Heart right ventricle (tissue), 16 donors: ENCODE results near the gene PRKAG2. TPM values are rescaled to one million over a fixed set of nuclear protein-coding genes. Genes with fewer than 3 reads are reported as not detected.
A peak's percentile ranks its signal among the peaks of the same experiment; 100 is the strongest.

Source experiments
- ATAC-seq, 8 donors: fragments of 200-7000 bp; cut with Tn5 transposase; one replicate each; pipeline ENCODE4 v1.9.1; 2020; ENCODE audit warnings: mild to moderate bottlenecking in 8 of 8, moderate library complexity in 8 of 8, moderate number of reproducible peaks in 1 of 8
- DNase-seq, 2 donors: peaks; one replicate each; pipeline ENCODE4 v3.0.0-alpha.2; 2020
- H3K27ac ChIP-seq, 10 donors: fragments of 200-600 bp; sonication (generic) in 2 of 10; one replicate each; pipeline versions ENCODE4 v1.5.0 to v1.8.0; 2020 to 2022; ENCODE audit warnings: mild to moderate bottlenecking in 3 of 10
- H3K27me3 ChIP-seq, 7 donors: fragments of 200-600 bp; one replicate each; pipeline ENCODE4 v1.8.0; 2021 to 2022; ENCODE audit warnings: mild to moderate bottlenecking in 2 of 7
- H3K36me3 ChIP-seq, 9 donors: fragments of 200-600 bp; sonication (generic) in 1 of 9; one replicate each; pipeline versions ENCODE4 v1.5.0 to v1.8.0; 2020 to 2022; ENCODE audit warnings: mild to moderate bottlenecking in 2 of 9
- H3K4me1 ChIP-seq, 9 donors: fragments of 200-600 bp; sonication (generic) in 1 of 9; one replicate each; pipeline versions ENCODE4 v1.5.0 to v1.8.0; 2020 to 2022; ENCODE audit warnings: mild to moderate bottlenecking in 4 of 9
- H3K4me3 ChIP-seq, 10 donors: fragments of 200-600 bp; sonication (generic) in 2 of 10; one replicate each; pipeline versions ENCODE4 v1.5.0 to v1.8.0; 2020 to 2022; ENCODE audit warnings: mild to moderate bottlenecking in 7 of 10, moderate library complexity in 2 of 10
- H3K9me3 ChIP-seq, 11 donors: fragments of 200-600 bp in 10 of 11; sonication (generic) in 2 of 11; one replicate each; pipeline versions ENCODE4 v1.5.0 to v1.8.0; 2013 to 2022; ENCODE audit warnings: mild to moderate bottlenecking in 2 of 11, control low read depth in 1 of 11, moderate library complexity in 1 of 11
- WGBS, 2 donors: extraction: QIAGEN DNeasy Blood & Tissue Kit; methylation state at CpG; one replicate each; pipeline ENCODE4 v1.1.7; 2013; ENCODE audit warnings: inconsistent platforms in 1 of 2; 5-methylcytosine and 5-hydroxymethylcytosine counted together
- intact Hi-C, 10 donors: fragments of 100-400 bp; cut with DNase I; formaldehyde crosslinking; loops; one replicate each; pipeline versions ENCODE4 v1.11.1 to v1.14.2; 2022
- polyA plus RNA-seq, 2 donors: library from polyadenylated mRNA; stranded (reverse); fragments of 200-250 nt; gene quantifications; one replicate each; pipeline ENCODE4 v1.2.3, GENCODE V29; 2013
- total RNA-seq, 10 donors: library from RNA; stranded (reverse); fragmentation: NEBNext Ultra II Directional in 3 of 10; extraction: Animal tissue kit (Norgen Biotek cat#: 25700) in 3 of 10; gene quantifications; one replicate each; pipeline versions ENCODE4 v1.2.1 to v1.2.4, GENCODE V29; 2021 to 2023
- TF ChIP-seq, protein P1 (sequence below), 9 donors: fragments of 200-600 bp; sonication (generic) in 2 of 9; IDR thresholded peaks; one replicate each; pipeline versions ENCODE4 v1.5.0 to v1.8.0; 2021 to 2022; ENCODE audit warnings: antibody characterized with exemption in 9 of 9, mild to moderate bottlenecking in 5 of 9, moderate library complexity in 1 of 9
- donor health status: Arrhythmogenic right ventricular cardiomyopathy.
- donor health status: ischemic (EF 13 %, LVEDD 7.1; RV severe dilation, severe dysfunction).
- donor health status: healthy with polysubstance abuse.
- donor health status: DM: no; HTN: yes; CAD: no.
- donor health status: DM: no; HTN: no; CAD: no.
- donor health status: ischemic (EF 25% LVEDD 6.9; RV normal size, moderate dysfunction).
- donor health status: ischemic (EF 25% LVEDD 5.7; RV mildly dilated, moderate dysfunction).
- donor health status: healthy.
- donor health status: DM: yes; HTN: yes; CAD: no.
- donor health status: Ischemic cardiomyopathy.
- donor health status: ischemic (EF 35%, LVEDD 5.7; RV mildly dilated, moderate dysfunction).
- donor health status: nonischemic (EF 11% LVEDD 7.7; RV severe dilation, severe dysfunction).
- donor health status: DM: yes; HTN: yes; CAD: no.
- donor health status: PGD.
- donor health status: ischemic (EF 29% LVEDD 5.4; RV normal size, mild dysfunction).
- donor health status: nonischemic (EF 23%, LVEDD 6.1; RV moderate dilation, normal function).

Gene PRKAG2
- total and polyA plus RNA-seq, 12 donors: 52.4 to 156 (median 114) TPM

DNA sequence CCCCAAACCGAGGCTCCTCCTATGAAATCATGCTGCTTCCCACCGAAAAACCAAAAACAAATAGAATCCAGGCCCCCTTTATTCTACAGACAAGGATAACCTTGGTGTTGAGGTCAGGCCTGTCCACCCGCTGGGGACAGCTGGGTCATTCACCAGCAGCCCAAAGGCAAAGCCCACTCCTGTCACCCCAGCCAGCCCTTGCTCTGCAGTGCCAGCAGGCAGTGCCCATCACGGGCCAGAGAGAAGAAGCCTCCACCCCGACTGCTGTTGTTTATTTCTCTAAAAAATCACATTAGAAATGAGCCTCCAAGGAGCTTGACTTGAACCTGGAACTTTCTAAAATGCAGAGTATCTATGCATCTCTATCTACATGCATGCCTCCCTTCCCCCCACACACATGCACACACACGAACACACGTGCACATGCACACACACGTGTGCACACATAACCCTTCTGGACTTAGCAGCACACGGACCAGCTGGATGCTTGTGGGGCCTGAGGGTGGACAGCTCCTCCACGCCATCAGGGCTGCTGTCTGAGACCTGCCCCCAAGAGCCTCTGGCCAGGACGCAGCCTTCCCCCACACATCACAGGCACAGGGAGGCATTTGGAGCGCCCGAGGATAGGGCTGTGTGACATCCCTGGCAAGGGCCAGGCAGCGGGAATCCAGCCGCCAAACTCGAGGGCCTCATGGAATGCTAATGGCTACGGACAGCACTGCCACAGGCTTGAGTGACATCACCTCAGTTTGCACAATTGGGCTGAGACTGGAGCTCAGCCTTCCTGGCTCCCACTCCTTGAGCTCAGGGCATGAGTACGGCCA, 22.8 kb downstream of the PRKAG2 start:
- H3K36me3 ChIP-seq: no peaks in the 10 kb centered on the region
- H3K9me3 ChIP-seq: no peaks in the 10 kb centered on the region
- H3K27ac ChIP-seq: peak overlapping the region in 1 of 10 donors; percentile 21
- TF ChIP-seq, protein P1, sequence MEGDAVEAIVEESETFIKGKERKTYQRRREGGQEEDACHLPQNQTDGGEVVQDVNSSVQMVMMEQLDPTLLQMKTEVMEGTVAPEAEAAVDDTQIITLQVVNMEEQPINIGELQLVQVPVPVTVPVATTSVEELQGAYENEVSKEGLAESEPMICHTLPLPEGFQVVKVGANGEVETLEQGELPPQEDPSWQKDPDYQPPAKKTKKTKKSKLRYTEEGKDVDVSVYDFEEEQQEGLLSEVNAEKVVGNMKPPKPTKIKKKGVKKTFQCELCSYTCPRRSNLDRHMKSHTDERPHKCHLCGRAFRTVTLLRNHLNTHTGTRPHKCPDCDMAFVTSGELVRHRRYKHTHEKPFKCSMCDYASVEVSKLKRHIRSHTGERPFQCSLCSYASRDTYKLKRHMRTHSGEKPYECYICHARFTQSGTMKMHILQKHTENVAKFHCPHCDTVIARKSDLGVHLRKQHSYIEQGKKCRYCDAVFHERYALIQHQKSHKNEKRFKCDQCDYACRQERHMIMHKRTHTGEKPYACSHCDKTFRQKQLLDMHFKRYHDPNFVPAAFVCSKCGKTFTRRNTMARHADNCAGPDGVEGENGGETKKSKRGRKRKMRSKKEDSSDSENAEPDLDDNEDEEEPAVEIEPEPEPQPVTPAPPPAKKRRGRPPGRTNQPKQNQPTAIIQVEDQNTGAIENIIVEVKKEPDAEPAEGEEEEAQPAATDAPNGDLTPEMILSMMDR (IDR thresholded peaks at IDR 0.05): no peak
- ATAC-seq (peak in 7 of 8 donors; percentile 31 to 79 (median 66)), DNase-seq (peak in 1 of 2 donors; percentile 43)
- WGBS, 2 donors: 59 to 60% methylated on average over 18 of the region's 18 CpGs
- H3K27me3 ChIP-seq: no peaks in the 10 kb centered on the region
- peaks cover 0 to 30% (median 6%) of the 10 kb centered on the region in 9 donors for H3K4me1 ChIP-seq
- intact Hi-C loops: no loop called here
- H3K4me3 ChIP-seq: no peak overlapping the region

DNA sequence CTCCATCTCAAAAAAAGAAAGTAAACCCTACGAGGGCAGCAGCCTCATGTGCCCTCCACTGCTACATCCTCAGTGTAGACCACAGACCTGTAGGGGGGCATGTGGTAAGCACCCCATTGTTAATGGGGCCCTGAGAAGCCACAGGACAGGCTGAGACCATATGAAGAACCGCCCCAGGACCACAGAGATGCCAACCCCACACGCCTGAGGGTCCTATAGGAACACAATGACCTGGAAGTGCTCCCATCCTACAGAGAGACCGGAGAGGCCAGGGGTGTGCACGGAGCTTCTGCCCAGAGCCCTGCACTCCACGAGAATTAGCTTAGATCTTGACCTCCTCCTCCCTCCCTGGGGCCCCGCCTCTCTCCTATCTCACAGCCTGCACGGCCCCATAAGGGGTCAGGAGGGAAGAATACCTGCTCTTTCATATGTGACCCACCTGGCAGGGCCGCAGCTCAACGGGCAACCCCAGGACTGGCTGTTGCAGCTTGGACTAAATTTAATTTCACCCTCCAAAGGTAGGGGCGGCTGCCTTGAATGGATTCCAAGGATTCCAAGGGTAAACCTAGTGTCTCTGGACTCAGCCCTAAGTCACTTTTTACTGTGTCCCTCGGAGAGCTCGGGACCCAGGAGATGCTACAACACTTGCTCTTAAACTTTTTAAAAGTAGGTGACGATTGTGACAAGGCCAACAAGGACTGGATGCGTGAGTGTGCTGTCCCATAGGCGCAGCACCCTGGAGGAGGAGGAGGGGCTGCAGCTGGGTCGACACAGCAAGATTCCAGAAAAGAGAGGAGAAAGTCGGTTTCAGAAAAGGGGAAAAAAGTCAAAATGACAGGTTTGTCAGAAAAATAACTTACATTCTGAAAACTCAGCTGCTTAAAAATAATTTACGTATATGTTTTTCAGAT, 24.2 kb downstream of the PRKAG2 start:
- DNase-seq (no peak), ATAC-seq (no peak)
- peak overlapping the region in 1 of 10 donors; percentile 86 for H3K27ac ChIP-seq
- H3K4me1 ChIP-seq: peaks cover 0 to 34% (median 5%) of the 10 kb centered on the region in 9 donors
- WGBS, 2 donors: 86 to 88% methylated on average over 19 of the region's 19 CpGs
- H3K4me3 ChIP-seq: no peak overlapping the region
- no peaks in the 10 kb centered on the region for H3K36me3 ChIP-seq
- intact Hi-C loops: no loop called here
- TF ChIP-seq, protein P1 (IDR thresholded peaks at IDR 0.05): no peak
- H3K9me3 ChIP-seq: no peaks in the 10 kb centered on the region
- no peaks in the 10 kb centered on the region for H3K27me3 ChIP-seq

DNA sequence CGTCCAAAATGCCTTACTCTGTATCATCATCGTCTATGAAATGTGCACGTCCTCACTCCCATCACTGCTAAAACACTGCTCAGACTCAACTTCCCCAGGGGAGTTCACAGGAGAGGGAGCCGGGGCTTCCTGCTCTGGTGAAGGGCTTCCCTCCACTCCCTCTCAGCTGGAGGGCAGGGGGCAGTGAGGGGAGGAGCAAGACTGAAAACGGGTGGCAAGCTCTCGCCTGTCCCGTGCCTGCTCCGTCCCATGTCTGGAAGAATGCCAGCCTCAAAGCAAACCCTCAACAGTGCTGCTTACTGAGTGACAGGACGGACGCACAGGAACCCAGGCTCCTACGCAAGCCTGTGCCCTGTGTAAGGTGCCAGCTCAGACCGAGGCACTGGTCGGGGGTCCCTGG, 25.1 kb downstream of the PRKAG2 start:
- Histone ChIP-seq H3K4me3 (peak overlapping the region in 6 of 10 donors; percentile 2 to 33 (median 14)), H3K27me3 (no peaks in the 10 kb centered on the region), H3K9me3 (no peaks in the 10 kb centered on the region), H3K4me1 (peaks cover 0 to 35% (median 5%) of the 10 kb centered on the region in 9 donors), H3K27ac (peak overlapping the region in 3 of 10 donors; percentile 2 to 86 (median 6)), H3K36me3 (no peaks in the 10 kb centered on the region)
- 50 to 52% methylated on average over 13 of the region's 13 CpGs for WGBS, 2 donors
- DNase-seq (peak in 1 of 2 donors; percentile 15), ATAC-seq (peak; percentile 24 to 61 (median 46))
- TF ChIP-seq, protein P1 (IDR thresholded peaks at IDR 0.05): no peak
- intact Hi-C loops: no loop called here

DNA sequence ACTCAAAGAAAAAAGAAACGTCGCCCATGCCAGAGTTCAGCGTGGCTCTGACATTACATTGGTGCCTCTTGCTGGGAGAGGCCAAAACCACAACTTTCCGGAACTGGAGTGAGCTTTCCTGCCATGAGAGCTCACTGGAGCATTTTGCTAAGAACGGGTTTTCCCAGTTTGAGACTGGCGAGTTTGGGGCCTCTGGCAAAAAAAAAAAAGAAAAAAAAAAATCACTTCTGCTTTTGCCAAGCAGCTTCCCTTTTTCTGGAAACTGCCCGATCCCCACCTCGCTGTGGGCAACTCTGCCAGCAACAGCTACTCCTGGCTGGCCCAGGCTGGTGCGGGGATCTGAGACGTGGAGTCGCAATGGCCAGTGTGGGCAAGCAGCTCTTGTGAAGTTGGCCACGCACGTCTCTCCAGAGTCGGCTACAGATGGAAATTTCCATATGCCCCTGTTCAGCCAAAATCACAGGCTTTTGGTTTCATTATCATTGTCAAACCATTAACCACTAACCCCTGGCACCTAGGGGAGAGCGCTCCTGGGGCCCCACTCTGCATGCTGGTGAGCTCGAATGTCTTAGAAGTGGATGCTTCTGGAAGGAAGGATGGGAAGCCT, 25.7 kb downstream of the PRKAG2 start:
- DNase-seq: peak in 1 of 2 donors; percentile 33
- Histone ChIP-seq H3K36me3 (no peaks in the 10 kb centered on the region), H3K4me1 (peaks cover 0 to 35% (median 5%) of the 10 kb centered on the region in 9 donors), H3K27ac (peak overlapping the region in 5 of 10 donors; percentile 2 to 86 (median 13)), H3K9me3 (no peaks in the 10 kb centered on the region), H3K27me3 (no peaks in the 10 kb centered on the region), H3K4me3 (peak overlapping the region in 6 of 10 donors; percentile 2 to 33 (median 14))
- intact Hi-C loops: no loop called here
- TF ChIP-seq, protein P1 (IDR thresholded peaks at IDR 0.05): no peak
- peak in 7 of 8 donors; percentile 20 to 56 (median 43) for ATAC-seq
- WGBS, 2 donors: 80 to 85% methylated on average over 16 of the region's 16 CpGs
